ENCODE data around the gene CSTF3. TPM values are rescaled to one million over a fixed set of nuclear protein-coding genes. Genes with fewer than 3 reads are reported as not detected.

Gene CSTF3
- total RNA-seq, 6 experiments from 2014 or later, result 28.9 to 39.5 (median 35.6) TPM

DNA sequence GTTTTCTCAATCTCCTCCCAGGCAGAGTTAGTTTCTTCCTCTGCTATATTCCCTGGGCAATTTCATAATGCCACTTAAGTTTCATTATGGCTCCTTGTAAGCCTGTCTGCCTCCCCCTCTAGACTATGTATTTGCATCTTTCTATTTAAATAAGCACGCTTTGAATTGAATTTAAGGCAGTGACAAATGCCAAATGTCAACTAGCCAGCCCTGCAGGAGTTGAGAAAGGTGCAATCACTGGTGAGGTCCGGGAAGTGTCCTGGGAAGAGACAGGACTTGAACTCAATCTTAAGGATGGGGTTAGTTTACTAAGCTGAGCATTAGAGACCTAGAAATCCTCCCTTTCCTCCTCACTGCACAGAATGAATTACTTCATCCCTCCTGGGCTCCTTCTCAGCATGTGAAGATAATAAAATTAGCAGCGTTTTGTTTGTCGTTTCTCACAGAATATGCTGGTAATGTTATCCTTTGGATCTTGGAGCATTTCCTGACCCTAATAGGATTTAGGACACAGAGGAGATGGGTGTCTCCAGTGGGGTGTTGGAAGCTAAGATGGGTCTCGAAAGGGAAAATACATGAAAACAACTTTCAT, 120.3 kb downstream of the CSTF3 start:
- H3K4me1 Mint-ChIP-seq (ENCODE audit: low read depth), result peaks cover 58% of the 10 kb centered on the region
- H3K27ac Mint-ChIP-seq, result peak overlapping the region; percentile 98
- H3K9me3 Mint-ChIP-seq, result peaks cover 5% of the 10 kb centered on the region
- peaks cover 13% of the 10 kb centered on the region for H3K36me3 Mint-ChIP-seq (ENCODE audit: low read depth)
- H3K27me3 Mint-ChIP-seq (ENCODE audit: insufficient read depth), result peaks cover 2% of the 10 kb centered on the region
- TF ChIP-seq, protein P1, sequence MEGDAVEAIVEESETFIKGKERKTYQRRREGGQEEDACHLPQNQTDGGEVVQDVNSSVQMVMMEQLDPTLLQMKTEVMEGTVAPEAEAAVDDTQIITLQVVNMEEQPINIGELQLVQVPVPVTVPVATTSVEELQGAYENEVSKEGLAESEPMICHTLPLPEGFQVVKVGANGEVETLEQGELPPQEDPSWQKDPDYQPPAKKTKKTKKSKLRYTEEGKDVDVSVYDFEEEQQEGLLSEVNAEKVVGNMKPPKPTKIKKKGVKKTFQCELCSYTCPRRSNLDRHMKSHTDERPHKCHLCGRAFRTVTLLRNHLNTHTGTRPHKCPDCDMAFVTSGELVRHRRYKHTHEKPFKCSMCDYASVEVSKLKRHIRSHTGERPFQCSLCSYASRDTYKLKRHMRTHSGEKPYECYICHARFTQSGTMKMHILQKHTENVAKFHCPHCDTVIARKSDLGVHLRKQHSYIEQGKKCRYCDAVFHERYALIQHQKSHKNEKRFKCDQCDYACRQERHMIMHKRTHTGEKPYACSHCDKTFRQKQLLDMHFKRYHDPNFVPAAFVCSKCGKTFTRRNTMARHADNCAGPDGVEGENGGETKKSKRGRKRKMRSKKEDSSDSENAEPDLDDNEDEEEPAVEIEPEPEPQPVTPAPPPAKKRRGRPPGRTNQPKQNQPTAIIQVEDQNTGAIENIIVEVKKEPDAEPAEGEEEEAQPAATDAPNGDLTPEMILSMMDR (IDR thresholded peaks at IDR 0.05), result no peak
- H3K4me3 Mint-ChIP-seq, result peak overlapping the region; percentile 93
- no peak for DNase-seq

- Mint-ChIP-seq H3K4me3 (peak overlapping the region; percentile 93), H3K9me3 (no peaks in the 10 kb centered on the region), H3K36me3 (ENCODE audit: low read depth) (peaks cover 6% of the 10 kb centered on the region), H3K27me3 (ENCODE audit: insufficient read depth) (peaks cover 2% of the 10 kb centered on the region), H3K4me1 (ENCODE audit: low read depth) (peaks cover 51% of the 10 kb centered on the region), H3K27ac (peak overlapping the region; percentile 98)
- TF ChIP-seq, protein P1 (IDR thresholded peaks at IDR 0.05), result no peak
- peak; percentile 13 for DNase-seq
Measured at GRCh38 chr11:33040033-33040861, 121.0 kb downstream of the CSTF3 start.

- peaks cover 2% of the 10 kb centered on the region for H3K27me3 Mint-ChIP-seq (ENCODE audit: insufficient read depth)
- DNase-seq, result peak; percentile 92
- H3K27ac Mint-ChIP-seq, result peak within 1 kb of the TSS; percentile 98
- peaks cover 43% of the 10 kb centered on the region for H3K4me1 Mint-ChIP-seq (ENCODE audit: low read depth)
- peaks cover 6% of the 10 kb centered on the region for H3K36me3 Mint-ChIP-seq (ENCODE audit: low read depth)
- peak within 1 kb of the TSS; percentile 93 for H3K4me3 Mint-ChIP-seq
- no peaks in the 10 kb centered on the region for H3K9me3 Mint-ChIP-seq
- TF ChIP-seq, protein P1 (IDR thresholded peaks at IDR 0.05), result 0 out of 2 replicates have a peak, but pooled peaks have one; percentile 23
Measured at GRCh38 chr11:33039274-33040032, 121.8 kb downstream of the CSTF3 start, which contains the start of gene TCP11L1. TSS of gene TCP11L1 (plus strand) at chr11:33039572. CDS start at chr11:33043774, 4,202 bp downstream.

DNA sequence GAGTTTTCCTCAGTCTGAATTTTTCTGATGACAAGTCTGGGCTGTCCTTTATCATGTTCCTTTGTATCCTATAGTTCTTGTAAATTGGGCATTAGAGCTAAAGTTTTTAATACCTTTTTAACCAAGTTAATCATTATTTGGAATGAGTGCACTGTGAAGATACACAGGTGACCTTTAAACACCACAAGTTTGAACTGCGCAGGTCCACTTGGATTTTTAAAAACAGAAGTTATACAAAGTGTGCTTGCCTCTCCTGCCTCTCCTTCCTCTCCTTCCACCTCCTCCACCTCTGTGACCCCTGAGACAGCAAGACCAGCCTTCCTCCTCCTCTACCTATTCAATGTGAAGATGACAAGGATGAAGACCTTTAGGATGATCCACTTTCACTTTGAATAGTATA, 126.3 kb downstream of the CSTF3 start:
- H3K4me3 Mint-ChIP-seq, result no peak overlapping the region
- TF ChIP-seq, protein P1 (IDR thresholded peaks at IDR 0.05), result no peak
- DNase-seq, result no peak

More for the DNA sequence above, 126.3 kb downstream of the CSTF3 start:
- peaks cover 35% of the 10 kb centered on the region for H3K36me3 Mint-ChIP-seq (ENCODE audit: low read depth)
- H3K4me1 Mint-ChIP-seq (ENCODE audit: low read depth), result no peaks in the 10 kb centered on the region
- H3K9me3 Mint-ChIP-seq, result no peaks in the 10 kb centered on the region
- no peak overlapping the region for H3K27ac Mint-ChIP-seq
- peaks cover 2% of the 10 kb centered on the region for H3K27me3 Mint-ChIP-seq (ENCODE audit: insufficient read depth)

Other genes with a start within 250 kb of the CSTF3 start
- gene DEPDC7, start 145.6 kb downstream of the CSTF3 start, total RNA-seq (2021; fragmentation: NEBNext Ultra II Directional; extraction: Animal tissue kit (Norgen Biotek cat#: 25700)), result 10 to 100 TPM; 14.5 to 19.1 (median 14.9) TPM
- 10 to 100 TPM; 34.9 to 38.7 (median 36.9) TPM for gene TCP11L1, start 121.9 kb downstream of the CSTF3 start, total RNA-seq (2021; fragmentation: NEBNext Ultra II Directional; extraction: Animal tissue kit (Norgen Biotek cat#: 25700))
- gene HIPK3, start 95.9 kb upstream of the CSTF3 start, total RNA-seq (2021; fragmentation: NEBNext Ultra II Directional; extraction: Animal tissue kit (Norgen Biotek cat#: 25700)), result 10 to 100 TPM; 40.8 to 52.5 (median 47.3) TPM
- gene KIAA1549L, start 214.6 kb upstream of the CSTF3 start, total RNA-seq (2021; fragmentation: NEBNext Ultra II Directional; extraction: Animal tissue kit (Norgen Biotek cat#: 25700)), result 10 to 100 TPM; 41.5 to 53.5 (median 46.7) TPM

Data from HFFc6 (cell line).